GM12891 (cell line): Measurements from ENCODE around the gene SGPP1.

Experiments
- POLR2A ChIP-seq: IDR thresholded peaks from 2 replicates; pipeline ENCODE4 v1.6.1; 2011; ENCODE audit warnings: low read depth, low read length, control low read depth
- POLR2AphosphoS5 ChIP-seq: IDR thresholded peaks from 2 replicates; pipeline ENCODE4 v1.6.1; 2011; ENCODE audit warnings: low read depth, low read length, control low read depth
- SPI1 ChIP-seq: IDR thresholded peaks from 2 replicates; pipeline ENCODE4 v1.6.1; 2011; ENCODE audit warnings: low read depth, low read length, control low read depth
- TAF1 ChIP-seq: IDR thresholded peaks from 2 replicates; pipeline ENCODE4 v1.6.1; 2011; ENCODE audit warnings: low read depth, low read length, control low read depth

- TF ChIP-seq POLR2A (no peak), POLR2AphosphoS5 (no peak), TAF1 (no peak), SPI1 (no peak)
Measured at GRCh38 chr14:63686926-63687325, 40.9 kb downstream of the SGPP1 start.
